ENCODE measurements around the gene ITGAV.

ITGAV gene

DNA sequence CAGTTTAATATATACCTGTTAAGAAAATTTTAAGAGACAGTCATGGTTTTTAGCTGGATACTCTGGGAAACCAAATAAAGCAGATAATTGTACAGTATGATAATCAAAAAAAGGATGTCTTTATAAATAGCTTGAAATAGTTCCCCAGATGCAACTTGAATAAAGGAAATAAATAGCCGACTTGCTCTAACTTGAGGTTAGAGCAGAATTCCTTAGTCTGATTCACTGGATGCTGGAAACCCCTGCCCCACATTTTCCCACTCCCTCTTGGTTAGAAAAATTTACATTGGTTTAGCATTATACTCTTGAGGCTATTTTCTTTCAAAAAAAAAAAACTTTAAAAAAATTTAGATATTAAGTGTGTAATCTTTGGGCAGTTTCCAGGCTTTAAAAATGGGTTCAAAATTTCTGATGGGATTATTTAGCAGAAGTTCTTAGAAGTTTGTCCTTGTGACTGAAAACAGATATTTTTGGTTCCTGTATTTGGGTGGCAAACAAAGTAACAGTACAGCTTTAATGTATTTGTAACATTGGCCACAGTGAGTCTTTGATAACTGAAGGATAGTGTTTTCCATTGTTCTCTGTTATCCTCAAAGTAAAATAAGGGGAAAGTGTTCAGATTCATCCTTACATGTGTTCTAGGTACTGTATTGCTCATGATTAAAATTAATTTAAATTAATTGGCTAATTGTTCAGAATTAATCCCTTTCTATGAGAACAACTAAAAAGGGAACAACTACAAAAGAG lies 39.6 kb downstream of the ITGAV start:
- Histone ChIP-seq H3K9ac (ENCODE audit: low read length) (no peak overlapping the region), H3K27ac (ENCODE audit: low read depth, low read length) (no peak overlapping the region), H3K4me3 (ENCODE audit: low read length) (no peak overlapping the region), H3K27me3 (ENCODE audit: control insufficient read depth, insufficient read depth, low read length) (no peaks in the 10 kb centered on the region), H3K4me1 (ENCODE audit: control insufficient read depth, insufficient read depth, low read length) (no peaks in the 10 kb centered on the region), H3K36me3 (ENCODE audit: control insufficient read depth, insufficient read depth, low read length) (no peaks in the 10 kb centered on the region)

- Histone ChIP-seq H3K4me3 (ENCODE audit: low read length) (no peak overlapping the region), H3K36me3 (ENCODE audit: control insufficient read depth, insufficient read depth, low read length) (no peaks in the 10 kb centered on the region), H3K9ac (ENCODE audit: low read length) (no peak overlapping the region), H3K27ac (ENCODE audit: low read depth, low read length) (no peak overlapping the region), H3K27me3 (ENCODE audit: control insufficient read depth, insufficient read depth, low read length) (no peaks in the 10 kb centered on the region), H3K4me1 (ENCODE audit: control insufficient read depth, insufficient read depth, low read length) (no peaks in the 10 kb centered on the region)
Observed at GRCh38 chr2:186632417-186632816, 42.6 kb downstream of the ITGAV start.

DNA sequence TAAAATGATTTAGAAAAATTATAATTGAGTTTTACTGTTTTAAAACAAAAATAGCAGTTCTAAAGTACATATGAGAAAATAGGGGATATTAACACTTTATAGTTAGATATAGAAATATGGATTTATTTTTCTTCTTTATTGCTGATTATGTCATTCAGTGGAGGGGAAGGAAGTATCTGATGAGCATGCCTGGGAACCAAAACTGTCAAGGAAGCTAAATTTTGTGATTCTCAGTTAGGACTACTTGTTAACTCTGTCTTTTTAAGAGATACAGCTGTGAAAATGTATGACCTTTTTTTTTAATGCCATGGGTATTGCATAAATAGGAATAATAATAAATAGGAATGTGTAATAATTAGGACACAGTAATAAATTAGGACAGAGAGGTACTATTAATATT lies 44.8 kb downstream of the ITGAV start:
- peaks cover 3% of the 10 kb centered on the region for H3K36me3 ChIP-seq (ENCODE audit: control insufficient read depth, insufficient read depth, low read length)
- no peak overlapping the region for H3K9ac ChIP-seq (ENCODE audit: low read length)
- no peak overlapping the region for H3K27ac ChIP-seq (ENCODE audit: low read depth, low read length)
- H3K4me1 ChIP-seq (ENCODE audit: control insufficient read depth, insufficient read depth, low read length), result no peaks in the 10 kb centered on the region
- no peaks in the 10 kb centered on the region for H3K27me3 ChIP-seq (ENCODE audit: control insufficient read depth, insufficient read depth, low read length)
- H3K4me3 ChIP-seq (ENCODE audit: low read length), result no peak overlapping the region

DNA sequence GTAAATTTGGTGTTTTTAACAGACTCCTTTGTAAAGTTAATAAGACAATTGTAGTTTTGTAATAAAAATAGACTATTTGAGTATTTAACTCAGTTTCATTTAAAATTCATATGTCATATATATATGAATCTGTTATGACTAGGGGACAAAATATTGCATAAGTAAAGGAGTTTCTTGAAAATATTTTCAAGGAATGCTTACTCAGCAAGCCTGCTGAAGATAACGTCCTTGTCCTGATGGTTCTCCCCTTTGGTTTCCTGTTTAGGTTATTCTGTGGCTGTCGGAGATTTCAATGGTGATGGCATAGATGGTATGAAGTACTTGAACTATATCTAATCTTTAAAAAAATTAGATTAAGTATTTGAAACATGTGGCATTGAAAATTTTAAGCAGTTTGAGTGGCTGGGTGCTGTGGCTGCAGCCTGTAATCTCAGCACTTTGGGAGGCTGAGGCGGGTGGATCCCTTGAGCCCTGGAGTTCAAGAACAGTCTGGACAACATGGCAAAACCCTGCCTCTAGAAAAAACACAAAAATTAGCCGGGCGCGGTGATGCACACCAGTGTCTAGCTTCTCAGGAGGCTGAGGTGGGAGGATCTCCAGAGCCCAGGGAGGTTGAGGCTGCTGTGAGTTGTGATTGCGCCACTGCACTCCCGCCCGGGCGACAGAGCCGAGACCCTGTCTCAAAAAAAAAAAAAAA lies 47.1 kb downstream of the ITGAV start:
- Histone ChIP-seq H3K4me3 (ENCODE audit: low read length) (no peak overlapping the region), H3K9ac (ENCODE audit: low read length) (no peak overlapping the region), H3K4me1 (ENCODE audit: control insufficient read depth, insufficient read depth, low read length) (no peaks in the 10 kb centered on the region), H3K36me3 (ENCODE audit: control insufficient read depth, insufficient read depth, low read length) (peaks cover 3% of the 10 kb centered on the region), H3K27ac (ENCODE audit: low read depth, low read length) (no peak overlapping the region), H3K27me3 (ENCODE audit: control insufficient read depth, insufficient read depth, low read length) (no peaks in the 10 kb centered on the region)

DNA sequence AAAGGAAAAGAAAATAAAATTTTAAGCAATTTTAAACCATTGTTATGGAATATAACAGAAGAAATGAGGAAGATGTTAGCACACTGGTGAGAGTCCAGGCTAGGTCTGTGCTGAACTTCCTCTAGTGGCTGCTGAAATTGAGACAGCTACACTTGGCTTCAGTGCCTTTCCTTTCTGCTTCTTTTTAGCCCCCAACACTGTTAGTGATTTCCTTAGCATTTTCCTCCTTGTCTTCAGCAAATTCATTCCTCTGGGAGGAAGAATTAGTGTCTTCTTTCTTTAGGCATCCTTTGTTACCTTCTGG lies 47.6 kb downstream of the ITGAV start:
- Histone ChIP-seq H3K27ac (ENCODE audit: low read depth, low read length) (no peak overlapping the region), H3K4me1 (ENCODE audit: control insufficient read depth, insufficient read depth, low read length) (no peaks in the 10 kb centered on the region), H3K36me3 (ENCODE audit: control insufficient read depth, insufficient read depth, low read length) (peaks cover 3% of the 10 kb centered on the region), H3K9ac (ENCODE audit: low read length) (no peak overlapping the region), H3K27me3 (ENCODE audit: control insufficient read depth, insufficient read depth, low read length) (no peaks in the 10 kb centered on the region), H3K4me3 (ENCODE audit: low read length) (no peak overlapping the region)

DNA sequence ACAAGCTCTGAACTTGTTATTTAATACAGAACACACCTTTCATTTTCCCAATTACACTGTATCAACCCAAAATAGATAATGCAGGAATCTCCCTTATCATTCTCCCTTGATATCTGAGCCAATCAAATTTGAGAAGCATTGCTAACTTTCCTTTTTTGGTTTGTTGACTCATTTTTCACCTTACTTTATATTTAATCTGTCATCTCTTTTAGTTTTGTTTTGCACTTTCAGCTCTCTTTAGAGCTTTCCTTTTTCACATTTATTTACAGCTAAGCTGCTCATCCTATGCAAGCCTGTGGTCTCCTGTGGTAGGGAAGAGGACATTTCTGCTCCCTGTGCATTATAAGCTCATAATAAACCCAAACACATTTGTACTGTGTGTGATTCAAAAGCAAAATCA lies 50.1 kb downstream of the ITGAV start:
- no peak overlapping the region for H3K9ac ChIP-seq (ENCODE audit: low read length)
- no peaks in the 10 kb centered on the region for H3K27me3 ChIP-seq (ENCODE audit: control insufficient read depth, insufficient read depth, low read length)
- H3K4me1 ChIP-seq (ENCODE audit: control insufficient read depth, insufficient read depth, low read length), result no peaks in the 10 kb centered on the region
- H3K27ac ChIP-seq (ENCODE audit: low read depth, low read length), result no peak overlapping the region
- H3K4me3 ChIP-seq (ENCODE audit: low read length), result no peak overlapping the region
- peaks cover 3% of the 10 kb centered on the region for H3K36me3 ChIP-seq (ENCODE audit: control insufficient read depth, insufficient read depth, low read length)

GRCh38 chr2:186641132-186641806 lies 51.4 kb downstream of the ITGAV start:
- Histone ChIP-seq H3K27ac (ENCODE audit: low read depth, low read length) (no peak overlapping the region), H3K36me3 (ENCODE audit: control insufficient read depth, insufficient read depth, low read length) (peaks cover 3% of the 10 kb centered on the region), H3K4me3 (ENCODE audit: low read length) (no peak overlapping the region), H3K27me3 (ENCODE audit: control insufficient read depth, insufficient read depth, low read length) (no peaks in the 10 kb centered on the region), H3K4me1 (ENCODE audit: control insufficient read depth, insufficient read depth, low read length) (no peaks in the 10 kb centered on the region), H3K9ac (ENCODE audit: low read length) (no peak overlapping the region)

DNA sequence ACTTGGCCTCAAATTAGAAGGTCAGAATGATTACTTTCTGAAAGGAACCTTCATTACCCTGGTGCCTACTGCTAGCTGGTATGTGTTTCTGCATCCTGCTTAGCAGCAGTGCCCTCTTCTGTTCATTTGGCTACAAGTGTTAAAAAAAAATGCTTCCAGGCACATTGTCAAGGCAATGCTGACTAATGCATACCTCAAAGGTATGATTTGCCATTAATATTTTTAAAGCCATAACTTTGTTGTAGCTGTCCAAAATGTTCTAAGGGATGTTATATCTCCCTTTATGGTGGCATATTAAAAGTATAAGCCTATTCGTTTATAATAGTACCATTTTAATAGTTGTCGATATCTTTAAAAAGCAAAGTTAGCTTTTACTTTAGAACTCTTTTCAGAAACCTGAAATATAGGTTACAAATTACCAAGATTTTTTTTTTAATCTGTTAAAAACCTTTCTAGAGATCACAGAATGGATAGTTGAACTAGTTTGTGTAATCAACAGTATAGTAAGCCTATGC lies 52.0 kb downstream of the ITGAV start:
- Histone ChIP-seq H3K27ac (ENCODE audit: low read depth, low read length) (no peak overlapping the region), H3K4me3 (ENCODE audit: low read length) (no peak overlapping the region), H3K36me3 (ENCODE audit: control insufficient read depth, insufficient read depth, low read length) (peaks cover 3% of the 10 kb centered on the region), H3K27me3 (ENCODE audit: control insufficient read depth, insufficient read depth, low read length) (no peaks in the 10 kb centered on the region), H3K4me1 (ENCODE audit: control insufficient read depth, insufficient read depth, low read length) (no peaks in the 10 kb centered on the region), H3K9ac (ENCODE audit: low read length) (no peak overlapping the region)

GRCh38 chr2:186644791-186645190 lies 54.9 kb downstream of the ITGAV start:
- Histone ChIP-seq H3K4me3 (ENCODE audit: low read length) (no peak overlapping the region), H3K4me1 (ENCODE audit: control insufficient read depth, insufficient read depth, low read length) (no peaks in the 10 kb centered on the region), H3K36me3 (ENCODE audit: control insufficient read depth, insufficient read depth, low read length) (no peaks in the 10 kb centered on the region)

DNA sequence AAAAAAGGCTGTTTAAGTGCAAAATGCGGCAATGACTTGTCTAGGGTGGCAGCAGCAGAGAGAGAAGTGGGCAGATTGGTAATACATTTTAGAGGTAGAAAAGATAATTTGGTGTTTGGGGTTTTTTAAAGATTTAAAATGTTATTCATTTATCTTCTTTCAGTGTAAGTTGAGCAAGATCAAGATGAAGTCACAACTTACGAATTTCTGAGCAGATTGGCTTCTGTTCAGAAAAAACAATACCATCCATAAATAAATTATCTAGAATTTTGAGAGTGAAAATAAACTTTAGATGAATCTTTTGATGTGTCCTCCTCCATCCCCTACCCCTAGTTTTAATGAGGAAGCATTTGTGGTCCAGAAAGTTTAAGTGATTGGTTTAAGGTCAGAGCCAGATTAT lies 56.1 kb downstream of the ITGAV start:
- Histone ChIP-seq H3K4me1 (ENCODE audit: control insufficient read depth, insufficient read depth, low read length) (no peaks in the 10 kb centered on the region), H3K9ac (ENCODE audit: low read length) (no peak overlapping the region), H3K36me3 (ENCODE audit: control insufficient read depth, insufficient read depth, low read length) (no peaks in the 10 kb centered on the region), H3K27ac (ENCODE audit: low read depth, low read length) (no peak overlapping the region), H3K27me3 (ENCODE audit: control insufficient read depth, insufficient read depth, low read length) (no peaks in the 10 kb centered on the region), H3K4me3 (ENCODE audit: low read length) (no peak overlapping the region)

More at GRCh38 chr2:186644791-186645190, 54.9 kb downstream of the ITGAV start:
- no peak overlapping the region for H3K9ac ChIP-seq (ENCODE audit: low read length)
- H3K27ac ChIP-seq (ENCODE audit: low read depth, low read length), result no peak overlapping the region
- H3K27me3 ChIP-seq (ENCODE audit: control insufficient read depth, insufficient read depth, low read length), result no peaks in the 10 kb centered on the region

GRCh38 chr2:186648130-186648529 lies 58.3 kb downstream of the ITGAV start:
- Histone ChIP-seq H3K4me3 (ENCODE audit: low read length) (no peak overlapping the region), H3K9ac (ENCODE audit: low read length) (no peak overlapping the region), H3K27me3 (ENCODE audit: control insufficient read depth, insufficient read depth, low read length) (no peaks in the 10 kb centered on the region), H3K36me3 (ENCODE audit: control insufficient read depth, insufficient read depth, low read length) (no peaks in the 10 kb centered on the region), H3K27ac (ENCODE audit: low read depth, low read length) (no peak overlapping the region), H3K4me1 (ENCODE audit: control insufficient read depth, insufficient read depth, low read length) (no peaks in the 10 kb centered on the region)

GRCh38 chr2:186653511-186653910 lies 63.7 kb downstream of the ITGAV start:
- no peaks in the 10 kb centered on the region for H3K4me1 ChIP-seq (ENCODE audit: control insufficient read depth, insufficient read depth, low read length)
- peaks cover 4% of the 10 kb centered on the region for H3K36me3 ChIP-seq (ENCODE audit: control insufficient read depth, insufficient read depth, low read length)
- H3K27me3 ChIP-seq (ENCODE audit: control insufficient read depth, insufficient read depth, low read length), result no peaks in the 10 kb centered on the region
- no peak overlapping the region for H3K27ac ChIP-seq (ENCODE audit: low read depth, low read length)
- H3K9ac ChIP-seq (ENCODE audit: low read length), result no peak overlapping the region
- no peak overlapping the region for H3K4me3 ChIP-seq (ENCODE audit: low read length)

Data from rectal smooth muscle tissue (tissue), 1 donor.